Endothelial cell (in vitro differentiated cells): ENCODE measurements around the gene MEF2C. TPM values are rescaled to one million over a fixed set of nuclear protein-coding genes. Genes with fewer than 3 reads are reported as not detected.

ENCODE experiments used
- DNase-seq: peaks from one replicate; pipeline ENCODE4 v3.0.0; 2021; ENCODE audit warnings: low spot score
- H3K27ac Mint-ChIP-seq: one replicate; pipeline ENCODE4 v1.8.0; 2021; ENCODE audit warnings: mixed read lengths, inconsistent platforms; ENCODE audit not compliant: unreplicated experiment
- H3K27me3 Mint-ChIP-seq: one replicate; pipeline ENCODE4 v1.8.0; 2021; ENCODE audit warnings: mild to moderate bottlenecking, moderate library complexity, mixed read lengths, inconsistent platforms; ENCODE audit not compliant: unreplicated experiment
- H3K36me3 Mint-ChIP-seq: one replicate; pipeline ENCODE4 v1.8.0; 2021; ENCODE audit warnings: mild to moderate bottlenecking, low read depth, mixed read lengths, inconsistent platforms; ENCODE audit not compliant: unreplicated experiment
- H3K4me1 Mint-ChIP-seq: one replicate; pipeline ENCODE4 v1.8.0; 2021; ENCODE audit warnings: mild to moderate bottlenecking, mixed read lengths, inconsistent platforms; ENCODE audit not compliant: unreplicated experiment
- H3K4me3 Mint-ChIP-seq: one replicate; pipeline ENCODE4 v1.8.0; 2021; ENCODE audit warnings: mild to moderate bottlenecking, mixed read lengths, inconsistent platforms; ENCODE audit not compliant: unreplicated experiment
- H3K9me3 Mint-ChIP-seq: one replicate; pipeline ENCODE4 v1.8.0; 2021; ENCODE audit warnings: mixed read lengths, inconsistent platforms; ENCODE audit not compliant: unreplicated experiment
- total RNA-seq: library from RNA; stranded (reverse); fragmentation: NEBNext Ultra II Directional; extraction: Animal tissue kit (Norgen Biotek cat#: 25700); gene quantifications from one replicate; pipeline ENCODE4 v1.2.1, GENCODE V29; 2021; ENCODE audit not compliant: unreplicated experiment
- TF ChIP-seq, protein P1 (sequence below): fragments of 200-600 bp; sonication (generic); IDR thresholded peaks from one replicate; pipeline ENCODE4 v1.5.0; 2021; ENCODE audit warnings: antibody characterized with exemption; ENCODE audit not compliant: unreplicated experiment

MEF2C gene
- total RNA-seq, 1 donor from 2014 or later, result 134 TPM

DNA sequence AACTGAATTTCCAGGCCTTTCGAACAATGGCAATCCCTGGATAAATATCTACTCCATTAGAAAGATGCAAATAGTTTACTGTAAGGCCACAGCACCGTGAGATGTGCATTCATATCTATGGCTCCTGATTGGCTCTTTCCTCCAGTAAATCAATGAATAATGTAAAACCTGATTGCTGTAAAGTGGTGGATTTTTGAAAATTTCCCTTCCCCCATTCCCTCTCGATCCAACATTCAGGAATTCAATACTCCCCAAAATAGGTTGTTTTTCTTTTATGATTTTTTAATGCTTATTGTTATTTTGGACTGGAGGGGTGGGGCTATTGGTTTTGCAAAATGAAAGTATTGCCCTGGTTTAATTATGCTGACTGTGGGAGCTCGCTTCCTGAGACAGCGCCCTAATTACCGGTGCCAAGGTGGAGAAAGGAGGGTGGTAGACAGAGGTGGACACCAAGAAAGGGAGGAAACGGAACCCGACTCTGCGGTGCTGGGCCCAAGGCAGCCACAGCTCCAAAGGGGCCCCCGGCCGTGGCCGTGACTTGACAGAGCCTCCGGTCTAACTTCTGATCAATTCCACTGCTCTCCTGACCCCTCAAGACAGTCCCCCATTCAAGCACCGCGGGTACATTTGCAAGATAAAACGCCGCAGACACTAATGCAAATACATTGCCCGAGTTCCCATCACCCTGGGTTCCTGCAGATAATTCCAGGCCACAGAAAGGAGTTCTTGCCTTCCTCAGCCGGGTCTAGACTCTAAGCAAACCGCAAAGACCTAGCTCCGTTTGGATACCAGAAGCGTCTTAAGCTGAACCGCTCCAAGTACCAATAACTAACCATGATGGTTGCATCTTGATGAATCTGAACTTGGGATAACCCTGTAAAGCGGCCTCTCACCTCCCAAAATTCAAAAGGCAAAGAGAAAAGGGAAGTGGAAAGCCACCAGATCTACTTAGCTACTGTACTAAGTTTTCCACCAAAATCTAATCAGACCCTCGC lies 211.2 kb downstream of the MEF2C start:
- DNase-seq, result peak; percentile 9
- TF ChIP-seq, protein P1, sequence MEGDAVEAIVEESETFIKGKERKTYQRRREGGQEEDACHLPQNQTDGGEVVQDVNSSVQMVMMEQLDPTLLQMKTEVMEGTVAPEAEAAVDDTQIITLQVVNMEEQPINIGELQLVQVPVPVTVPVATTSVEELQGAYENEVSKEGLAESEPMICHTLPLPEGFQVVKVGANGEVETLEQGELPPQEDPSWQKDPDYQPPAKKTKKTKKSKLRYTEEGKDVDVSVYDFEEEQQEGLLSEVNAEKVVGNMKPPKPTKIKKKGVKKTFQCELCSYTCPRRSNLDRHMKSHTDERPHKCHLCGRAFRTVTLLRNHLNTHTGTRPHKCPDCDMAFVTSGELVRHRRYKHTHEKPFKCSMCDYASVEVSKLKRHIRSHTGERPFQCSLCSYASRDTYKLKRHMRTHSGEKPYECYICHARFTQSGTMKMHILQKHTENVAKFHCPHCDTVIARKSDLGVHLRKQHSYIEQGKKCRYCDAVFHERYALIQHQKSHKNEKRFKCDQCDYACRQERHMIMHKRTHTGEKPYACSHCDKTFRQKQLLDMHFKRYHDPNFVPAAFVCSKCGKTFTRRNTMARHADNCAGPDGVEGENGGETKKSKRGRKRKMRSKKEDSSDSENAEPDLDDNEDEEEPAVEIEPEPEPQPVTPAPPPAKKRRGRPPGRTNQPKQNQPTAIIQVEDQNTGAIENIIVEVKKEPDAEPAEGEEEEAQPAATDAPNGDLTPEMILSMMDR, result no peak
- Mint-ChIP-seq H3K36me3 (no peaks in the 10 kb centered on the region), H3K4me3 (no peak overlapping the region), H3K4me1 (peaks cover 46% of the 10 kb centered on the region), H3K27ac (no peak overlapping the region), H3K9me3 (no peaks in the 10 kb centered on the region), H3K27me3 (peaks cover 23% of the 10 kb centered on the region)

DNA sequence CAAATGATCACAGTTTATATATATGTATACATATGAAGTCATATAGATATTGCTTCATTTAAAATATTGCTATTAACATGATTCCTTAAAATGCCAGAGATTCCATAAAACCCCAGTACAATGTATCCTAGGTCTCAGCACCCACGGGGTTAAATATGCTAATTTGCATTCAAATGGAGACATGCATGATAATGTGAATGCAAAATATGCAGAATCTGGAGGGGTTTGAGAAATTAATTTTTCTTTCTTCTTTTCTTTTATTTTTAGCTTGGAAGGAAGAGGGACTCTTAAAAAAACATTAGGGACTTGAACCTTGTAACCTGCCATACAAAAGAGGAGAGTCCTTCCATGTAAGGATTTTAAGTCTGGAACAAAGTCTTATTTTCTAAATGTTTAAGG lies 211.9 kb downstream of the MEF2C start:
- H3K27ac Mint-ChIP-seq, result no peak overlapping the region
- no peaks in the 10 kb centered on the region for H3K9me3 Mint-ChIP-seq
- no peak for DNase-seq
- H3K4me1 Mint-ChIP-seq, result peaks cover 49% of the 10 kb centered on the region
- TF ChIP-seq, protein P1, result no peak
- H3K27me3 Mint-ChIP-seq, result peaks cover 17% of the 10 kb centered on the region
- no peaks in the 10 kb centered on the region for H3K36me3 Mint-ChIP-seq
- H3K4me3 Mint-ChIP-seq, result no peak overlapping the region

GRCh38 chr5:88670461-88670860 lies 212.5 kb downstream of the MEF2C start:
- no peak for DNase-seq
- no peak overlapping the region for H3K27ac Mint-ChIP-seq
- H3K36me3 Mint-ChIP-seq, result no peaks in the 10 kb centered on the region
- no peak overlapping the region for H3K4me3 Mint-ChIP-seq
- peaks cover 55% of the 10 kb centered on the region for H3K4me1 Mint-ChIP-seq
- TF ChIP-seq, protein P1, result no peak
- peaks cover 16% of the 10 kb centered on the region for H3K27me3 Mint-ChIP-seq
- no peaks in the 10 kb centered on the region for H3K9me3 Mint-ChIP-seq

DNA sequence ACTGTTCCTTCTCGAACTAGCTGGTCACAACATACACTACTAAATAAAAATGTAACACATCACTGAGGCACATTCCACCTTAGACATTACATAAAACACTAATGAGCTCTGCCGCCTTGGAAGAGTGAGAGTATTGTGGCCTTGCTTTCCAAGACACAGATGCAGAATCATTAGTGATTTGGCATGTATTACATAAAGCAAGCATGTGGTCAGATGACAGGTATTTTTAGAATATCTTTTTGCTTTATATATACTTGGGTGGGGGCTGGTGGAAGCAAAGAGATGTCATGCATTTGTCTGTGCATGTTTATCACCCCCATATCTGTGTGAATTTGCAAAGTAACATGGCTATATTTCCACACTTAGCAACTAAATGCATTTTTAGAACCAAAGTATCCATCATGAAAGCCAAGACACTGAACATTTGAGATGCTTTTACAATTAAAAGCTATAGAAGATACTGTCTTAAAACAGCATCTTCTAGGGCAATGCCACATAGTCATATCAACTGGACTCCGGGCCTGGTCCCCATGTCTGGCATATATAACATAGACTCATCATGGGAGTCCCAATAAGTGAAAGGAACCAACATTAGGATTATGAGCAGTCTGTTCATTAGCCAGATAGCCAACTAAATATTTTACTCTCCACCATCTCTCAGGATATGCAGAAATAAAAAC lies 213.5 kb downstream of the MEF2C start:
- Mint-ChIP-seq H3K36me3 (no peaks in the 10 kb centered on the region), H3K9me3 (no peaks in the 10 kb centered on the region), H3K4me1 (peaks cover 55% of the 10 kb centered on the region), H3K27me3 (peaks cover 13% of the 10 kb centered on the region), H3K27ac (no peak overlapping the region), H3K4me3 (no peak overlapping the region)
- TF ChIP-seq, protein P1, result no peak
- no peak for DNase-seq
